A549 (cell line): ENCODE measurements around the gene FAM131B.

ENCODE experiments used
- CTCF ChIP-seq: fragments of >200 bp; sonication (Bioruptor Twin); formaldehyde crosslinking; IDR thresholded peaks from 3 replicates; pipeline ENCODE4 v1.5.1; 2016
- EP300 ChIP-seq, 2 experiments: fragments of >200 bp; sonication (Bioruptor Twin); formaldehyde crosslinking; IDR thresholded peaks; 2 replicates in 1 of 2; 3 replicates in 1 of 2; pipeline ENCODE4 v1.6.1; 2016 to 2017
- KDM1A ChIP-seq: fragments of 200-600 bp; sonication (generic); IDR thresholded peaks from 2 replicates; pipeline ENCODE4 v1.6.1; 2016; ENCODE audit warnings: low read depth, mild to moderate bottlenecking
- MAX ChIP-seq: IDR thresholded peaks from 2 replicates; pipeline ENCODE4 v1.6.1; 2012
- POLR2A ChIP-seq: IDR thresholded peaks from 2 replicates; pipeline ENCODE4 v1.6.1; 2012; ENCODE audit warnings: mild to moderate bottlenecking, low read length
- SREBF2 ChIP-seq: fragments of 450-650 bp; IDR thresholded peaks from 2 replicates; pipeline ENCODE4 v1.6.1; 2014; ENCODE audit warnings: mild to moderate bottlenecking, moderate library complexity

GRCh38 chr7:143401265-143401664 is 38.8 kb upstream of the FAM131B start:
- no peak for TF ChIP-seq CTCF
- TF ChIP-seq SREBF2: no peak
- TF ChIP-seq KDM1A: no peak
- TF ChIP-seq MAX: no peak
- no peak for TF ChIP-seq POLR2A
- no peak for TF ChIP-seq EP300 (IDR thresholded peaks at IDR 0.05)
